Activated CD8-positive, alpha-beta memory T cell treated with anti-CD3 and anti-CD28 coated beads, Interleukin-2, amount 50 U/mL, for 1 hour (primary cell): ENCODE measurements around the gene C1orf167.
A peak's percentile ranks its signal among the peaks of the same experiment; 100 is the strongest.

ENCODE experiments used
- DNase-seq: peaks from one replicate; pipeline ENCODE4 v3.0.0-alpha.2; 2020; ENCODE audit errors: extremely low read depth

Gene C1orf167

DNA sequence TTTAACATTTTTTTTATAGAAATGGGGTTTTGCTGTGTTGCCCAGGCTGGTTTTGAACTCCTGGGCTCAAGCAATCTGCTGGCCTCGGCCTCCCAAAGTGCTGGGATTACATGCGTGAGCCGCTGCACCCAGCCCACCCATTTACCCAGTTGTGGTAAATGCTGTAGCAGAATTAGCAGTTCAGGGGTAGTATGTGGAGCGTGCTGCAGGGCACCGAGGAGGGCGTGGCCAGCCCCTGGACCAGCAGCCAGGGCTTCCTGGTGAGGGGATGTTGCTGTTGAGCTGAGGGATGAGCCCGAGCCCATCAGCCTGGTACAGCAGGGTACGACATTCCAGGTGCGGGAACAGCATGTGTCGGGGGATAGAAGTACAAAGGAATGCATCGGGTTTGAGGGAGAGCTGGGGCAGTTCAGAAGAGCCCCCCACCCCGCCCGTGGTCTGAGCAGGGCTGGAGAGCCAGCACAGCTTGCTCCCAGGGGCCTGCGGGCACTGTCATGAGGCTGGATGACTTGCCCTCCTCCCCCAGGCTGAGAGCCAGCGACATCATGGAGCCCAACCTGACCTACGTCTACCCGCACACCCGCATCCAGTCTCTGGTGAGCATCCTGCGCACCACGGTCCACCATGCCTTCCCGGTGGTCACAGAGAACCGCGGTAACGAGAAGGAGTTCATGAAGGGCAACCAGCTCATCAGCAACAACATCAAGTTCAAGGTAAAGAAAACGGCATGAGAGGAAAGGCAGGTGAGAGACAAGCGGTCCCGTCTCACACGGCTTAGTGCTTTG, 73.6 kb downstream of the C1orf167 start:
- no peak for DNase-seq

DNA sequence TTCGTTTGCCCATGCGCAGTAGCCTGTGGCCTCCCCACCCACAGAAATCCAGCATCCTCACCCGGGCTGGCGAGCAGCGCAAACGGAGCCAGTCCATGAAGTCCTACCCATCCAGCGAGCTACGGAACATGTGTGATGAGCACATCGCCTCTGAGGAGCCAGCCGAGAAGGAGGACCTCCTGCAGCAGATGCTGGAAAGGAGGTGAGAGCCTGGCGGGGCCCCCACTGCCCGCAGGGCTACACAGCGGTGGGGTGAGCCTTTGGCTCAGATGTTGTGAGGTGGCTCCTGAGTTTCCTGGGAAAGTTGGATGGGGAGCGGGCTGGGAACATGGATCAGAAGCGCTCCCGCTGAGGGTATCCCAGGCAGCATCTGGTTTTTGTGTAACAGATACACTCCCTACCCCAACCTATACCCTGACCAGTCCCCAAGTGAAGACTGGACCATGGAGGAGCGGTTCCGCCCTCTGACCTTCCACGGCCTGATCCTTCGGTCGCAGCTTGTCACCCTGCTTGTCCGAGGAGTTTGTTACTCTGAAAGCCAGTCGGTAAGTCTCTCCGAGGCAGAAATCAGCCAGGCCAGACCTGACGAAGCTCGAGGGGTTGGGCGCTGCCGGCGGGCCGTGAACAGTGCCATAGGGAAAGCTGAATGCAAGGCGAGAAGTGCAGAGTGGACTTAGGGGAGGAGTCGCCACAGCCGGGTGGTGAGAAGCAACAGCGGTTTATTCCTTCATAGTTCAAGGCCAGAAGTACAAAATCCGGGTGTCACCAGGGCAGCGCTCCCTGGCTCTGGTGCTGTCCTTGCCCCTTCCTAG, 75.2 kb downstream of the C1orf167 start:
- DNase-seq: no peak

DNA sequence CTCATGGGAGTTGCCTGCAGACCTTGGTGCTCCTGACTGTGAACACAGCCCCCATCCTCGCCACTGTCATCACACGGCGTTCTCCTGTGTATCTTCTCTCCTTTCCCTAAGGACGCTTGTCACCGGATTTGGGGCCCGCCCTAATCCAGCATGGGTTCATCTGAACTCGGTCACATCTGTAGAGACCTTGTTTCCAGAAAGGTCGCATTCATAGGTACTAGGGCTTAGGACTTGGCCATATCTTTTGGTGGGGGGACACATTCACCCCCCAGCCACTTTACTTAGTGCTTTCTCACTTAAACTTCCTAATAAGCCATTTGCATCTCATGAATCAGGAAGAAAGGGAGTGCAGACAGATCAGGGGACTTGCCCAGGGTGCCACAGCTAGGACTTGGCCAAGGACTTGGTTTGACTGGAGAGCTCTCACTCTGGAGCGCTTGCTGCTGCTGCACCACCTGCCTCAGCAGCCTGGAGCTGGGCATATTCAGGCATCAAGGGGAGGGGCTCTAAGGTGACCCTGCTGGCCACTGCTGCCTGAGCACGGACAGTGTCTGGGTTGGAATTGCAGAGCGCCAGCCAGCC, 75.9 kb downstream of the C1orf167 start:
- DNase-seq: no peak

DNA sequence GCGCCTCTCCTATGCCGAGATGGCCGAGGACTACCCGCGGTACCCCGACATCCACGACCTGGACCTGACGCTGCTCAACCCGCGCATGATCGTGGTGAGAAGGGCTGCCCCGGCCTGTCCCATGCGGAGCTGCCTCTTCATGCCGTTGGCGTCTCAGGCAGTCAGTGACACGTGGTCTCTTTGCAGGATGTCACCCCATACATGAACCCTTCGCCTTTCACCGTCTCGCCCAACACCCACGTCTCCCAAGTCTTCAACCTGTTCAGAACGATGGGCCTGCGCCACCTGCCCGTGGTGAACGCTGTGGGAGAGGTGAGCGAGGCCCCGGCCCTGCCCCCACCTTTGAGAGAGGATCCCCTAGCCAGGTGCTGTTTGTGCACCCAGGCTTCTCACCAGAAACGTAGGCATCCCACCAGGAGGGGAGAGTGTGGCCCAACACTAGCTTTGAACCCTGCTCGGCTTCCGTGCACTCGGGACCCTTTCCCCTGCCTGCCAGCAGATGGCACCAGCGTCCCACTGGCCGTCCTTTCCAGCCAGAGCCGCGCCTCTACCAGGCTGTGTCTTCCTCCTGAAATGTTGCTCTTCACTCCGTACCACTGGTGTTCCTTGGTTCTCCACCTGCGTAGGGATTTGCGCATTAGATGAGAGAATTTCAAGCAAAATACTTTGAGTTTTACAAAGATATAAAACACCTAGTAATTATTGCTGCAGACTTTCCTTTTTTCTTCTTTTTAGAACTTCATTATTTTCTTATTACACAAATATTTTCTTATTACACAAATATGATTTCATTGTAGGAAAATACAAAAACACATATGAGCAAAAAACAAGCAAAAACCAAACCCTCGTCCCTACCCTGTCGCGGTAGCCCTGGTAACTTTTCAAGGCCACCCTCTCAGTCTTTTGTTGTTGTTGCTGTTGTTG, 76.6 kb downstream of the C1orf167 start:
- peak; percentile 38 for DNase-seq
